ENCODE data around the gene VPS4B. TPM values are rescaled to one million over a fixed set of nuclear protein-coding genes. Genes with fewer than 3 reads are reported as not detected.

VPS4B gene
- total RNA-seq, 4 donors from 2014 or later: 25.7 to 32.1 (median 29.4) TPM

- 90% methylated on average over 2 of the region's 3 CpGs for WGBS
- H3K36me3 ChIP-seq: peaks cover 0 to 11% (median 5%) of the 10 kb centered on the region in 4 donors
- intact Hi-C loops (cut with DNase I): no loop called here
- H3K27me3 ChIP-seq: no peaks in the 10 kb centered on the region
- TF ChIP-seq EP300 (IDR thresholded peaks at IDR 0.05) (no peak), POLR2A (IDR thresholded peaks at IDR 0.05; ENCODE audit: low read depth) (no peak), POLR2AphosphoS5 (IDR thresholded peaks at IDR 0.05) (no peak), CTCF (IDR thresholded peaks at IDR 0.05) (no peak)
- no peaks in the 10 kb centered on the region for H3K9me3 ChIP-seq
- no peak overlapping the region for H3K4me3 ChIP-seq
- DNase-seq (ENCODE audit: extremely low spot score): no peak
- no peak overlapping the region for H3K27ac ChIP-seq (replicated peaks in 1 of 4)
- H3K4me1 ChIP-seq: no peaks in the 10 kb centered on the region
Measured at GRCh38 chr18:63382843-63383242, 39.4 kb downstream of the VPS4B start.

GRCh38 chr18:63379639-63379962 is 42.7 kb downstream of the VPS4B start:
- no peak for DNase-seq (ENCODE audit: extremely low spot score)
- Histone ChIP-seq H3K27ac (replicated peaks in 1 of 4) (no peak overlapping the region), H3K27me3 (no peaks in the 10 kb centered on the region), H3K4me3 (no peak overlapping the region), H3K9me3 (peaks cover 0 to 9% (median 6%) of the 10 kb centered on the region in 4 donors), H3K4me1 (no peaks in the 10 kb centered on the region), H3K36me3 (peaks cover 0 to 6% (median 0%) of the 10 kb centered on the region in 4 donors)
- intact Hi-C loops (cut with DNase I): no loop called here
- WGBS: 71% methylated on average over 2 of the region's 2 CpGs
- TF ChIP-seq POLR2A (IDR thresholded peaks at IDR 0.05; ENCODE audit: low read depth) (no peak), CTCF (IDR thresholded peaks at IDR 0.05) (no peak), EP300 (IDR thresholded peaks at IDR 0.05) (no peak), POLR2AphosphoS5 (IDR thresholded peaks at IDR 0.05) (no peak)

GRCh38 chr18:63378919-63379638 is 43.2 kb downstream of the VPS4B start:
- no peak overlapping the region for H3K27ac ChIP-seq (replicated peaks in 1 of 4)
- no peak overlapping the region for H3K4me3 ChIP-seq
- peaks cover 0 to 6% (median 0%) of the 10 kb centered on the region in 4 donors for H3K36me3 ChIP-seq
- no peak for TF ChIP-seq POLR2AphosphoS5 (IDR thresholded peaks at IDR 0.05)
- no peak for TF ChIP-seq POLR2A (IDR thresholded peaks at IDR 0.05; ENCODE audit: low read depth)
- TF ChIP-seq CTCF (IDR thresholded peaks at IDR 0.05): no peak
- no peak for TF ChIP-seq EP300 (IDR thresholded peaks at IDR 0.05)
- DNase-seq (ENCODE audit: extremely low spot score): no peak
- WGBS: 76% methylated on average over 4 of the region's 4 CpGs
- no peaks in the 10 kb centered on the region for H3K27me3 ChIP-seq
- peaks cover 0 to 9% (median 6%) of the 10 kb centered on the region in 4 donors for H3K9me3 ChIP-seq
- intact Hi-C loops (cut with DNase I): no loop called here
- no peaks in the 10 kb centered on the region for H3K4me1 ChIP-seq

GRCh38 chr18:63377275-63377980 is 44.8 kb downstream of the VPS4B start:
- DNase-seq (ENCODE audit: extremely low spot score): no peak
- Histone ChIP-seq H3K4me1 (no peaks in the 10 kb centered on the region), H3K36me3 (no peaks in the 10 kb centered on the region), H3K4me3 (no peak overlapping the region), H3K9me3 (peaks cover 0 to 9% (median 6%) of the 10 kb centered on the region in 4 donors), H3K27ac (replicated peaks in 1 of 4) (no peak overlapping the region), H3K27me3 (no peaks in the 10 kb centered on the region)
- TF ChIP-seq POLR2A (IDR thresholded peaks at IDR 0.05; ENCODE audit: low read depth) (no peak), POLR2AphosphoS5 (IDR thresholded peaks at IDR 0.05) (no peak), EP300 (IDR thresholded peaks at IDR 0.05) (no peak), CTCF (IDR thresholded peaks at IDR 0.05) (no peak)
- intact Hi-C loops (cut with DNase I): no loop called here
- WGBS: 75% methylated on average over 2 of the region's 2 CpGs

Data from esophagus muscularis mucosa (tissue), 4 donors.